PC-9 (cell line): ENCODE data around the gene ADH7.

Source experiments
- CTCF ChIP-seq: fragments of 200-600 bp; sonication (generic); conservative IDR thresholded peaks from 2 replicates; pipeline ENCODE4 v1.6.1; 2017; ENCODE audit warnings: mixed run types, antibody characterized with exemption, mild to moderate bottlenecking, moderate library complexity
- EZH2 ChIP-seq: fragments of 200-600 bp; sonication (generic); IDR thresholded peaks from 2 replicates; pipeline ENCODE4 v1.8.0; 2017; ENCODE audit warnings: antibody characterized with exemption, low read depth

GRCh38 chr4:99417125-99417524, 18.0 kb downstream of the ADH7 start:
- TF ChIP-seq CTCF = no peak
- TF ChIP-seq EZH2 = no peak
